K562 (cell line): ENCODE data around the gene SDR39U1. TPM values are rescaled to one million over a fixed set of nuclear protein-coding genes. Genes with fewer than 3 reads are reported as not detected.

Experiments used
- ATAC-seq: fragments of 200-7000 bp; cut with Tn5 transposase; 3 replicates; pipeline ENCODE4 v1.9.1; 2020; ENCODE audit warnings: moderate library complexity
- BruUV-seq: library from RNA; stranded (reverse); fragments of 400-500 nt; replicated peaks from 2 replicates; lab custom pipeline; 2021; lab: Mats Ljungman, UMichigan
- CTCF ChIA-PET: fragments of 300-600 bp; formaldehyde crosslinking; extraction: SDS; loops from one replicate; lab custom pipeline; 2021; ENCODE audit warnings: low intra/inter-chr PET ratio; lab: Yijun Ruan, JAX
- POLR2A ChIA-PET: fragments of 300-600, 350-650 bp; sonication (Branson Sonifier 250); formaldehyde crosslinking; extraction: SDS; loops from one replicate; lab custom pipeline; 2021; ENCODE audit warnings: antibody characterized with exemption, inconsistent platforms; lab: Yijun Ruan, JAX
- DNase-seq, 4 experiments: peaks; one replicate each; pipeline versions ENCODE4 v3.0.0 to v3.0.0-alpha.2; 2011 to 2018; ENCODE audit warnings: low spot score in 3 of 4, mixed read lengths in 3 of 4; ENCODE audit errors: extremely low read depth in 1 of 4
- FAIRE-seq: peaks from 2 replicates; lab custom pipeline; 2011; peaks lifted over from hg19 to GRCh38; lab: Jason Lieb, UNC
- H2AFZ ChIP-seq: 2 replicates; pipeline ENCODE4 v1.6.0; 2011; ENCODE audit warnings: low read depth, low read length, control low read depth, inconsistent platforms
- H3K27ac ChIP-seq: fragments of 200-600 bp; 3 replicates; pipeline ENCODE4 v1.8.0; 2011; ENCODE audit warnings: low read depth, mild to moderate bottlenecking, control low read depth, inconsistent platforms, low read length, moderate library complexity, mixed read lengths; ENCODE audit errors: extremely low read depth
- H3K27me3 ChIP-seq, 2 experiments: fragments of 300-600 bp in 1 of 2; 2 replicates in 1 of 2; 3 replicates in 1 of 2; pipeline versions ENCODE4 v1.6.0 to v1.8.0; 2011; ENCODE audit warnings: inconsistent platforms in 2 of 2, low read length in 2 of 2, mild to moderate bottlenecking in 1 of 2, mixed read lengths in 1 of 2, moderate library complexity in 1 of 2; ENCODE audit not compliant: control insufficient read depth in 2 of 2, insufficient read depth in 2 of 2
- H3K36me3 ChIP-seq: fragments of 300-600 bp; 3 replicates; pipeline ENCODE4 v1.8.0; 2011; ENCODE audit warnings: mild to moderate bottlenecking, low read length, inconsistent platforms; ENCODE audit not compliant: control insufficient read depth, insufficient read depth
- H3K4me1 ChIP-seq, 2 experiments: fragments of 200-600 bp in 1 of 2; replicated peaks in 1 of 2; 2 replicates in 1 of 2; 3 replicates in 1 of 2; pipeline versions ENCODE4 v1.5.1 to v1.8.0; 2011; ENCODE audit warnings: inconsistent platforms in 2 of 2, low read length in 2 of 2, mild to moderate bottlenecking in 1 of 2, mixed read lengths in 1 of 2, moderate library complexity in 1 of 2; ENCODE audit not compliant: control insufficient read depth in 2 of 2, insufficient read depth in 2 of 2
- H3K4me2 ChIP-seq: 2 replicates; pipeline ENCODE4 v1.6.1; 2011; ENCODE audit warnings: low read length, control low read depth, inconsistent platforms, mixed read lengths; ENCODE audit not compliant: insufficient read depth
- H3K4me3 ChIP-seq: fragments of 200-600 bp; sonication (generic), shearing (Covaris generic); 2 replicates; pipeline ENCODE4 v1.5.1; 2016; ENCODE audit warnings: control low read depth, inconsistent platforms
- H3K79me2 ChIP-seq: fragments of 200-600 bp; 3 replicates; pipeline ENCODE4 v1.8.0; 2011; ENCODE audit warnings: low read length, inconsistent platforms; ENCODE audit not compliant: control insufficient read depth, insufficient read depth
- H3K9ac ChIP-seq, 2 experiments: 2 replicates each; pipeline versions ENCODE4 v1.6.0 to v1.6.1; 2011; ENCODE audit warnings: low read depth in 2 of 2, low read length in 2 of 2, control low read depth in 1 of 2, inconsistent platforms in 1 of 2, mild to moderate bottlenecking in 1 of 2, mixed read lengths in 1 of 2; ENCODE audit not compliant: insufficient read depth in 1 of 2
- H3K9me1 ChIP-seq: one replicate; pipeline ENCODE4 v1.6.0; 2011; ENCODE audit warnings: inconsistent platforms, mild to moderate bottlenecking, low read length, moderate library complexity; ENCODE audit not compliant: control insufficient read depth, insufficient read depth
- H3K9me3 ChIP-seq: replicated peaks from 2 replicates; pipeline ENCODE4 v1.5.1; 2011; ENCODE audit warnings: low read depth, low read length, inconsistent platforms; ENCODE audit not compliant: control insufficient read depth, insufficient read depth
- H4K20me1 ChIP-seq: replicated peaks from 2 replicates; pipeline ENCODE4 v1.6.1; 2011; ENCODE audit warnings: low read length, inconsistent platforms, mixed read lengths; ENCODE audit not compliant: control insufficient read depth, insufficient read depth
- CAMTA2 ChIP-seq: fragments of 250-450 bp; sonication (Bioruptor Pico); conservative IDR thresholded peaks from 2 replicates; pipeline ENCODE4 v1.5.1; 2022
- NFE2 ChIP-seq: IDR thresholded peaks from 2 replicates; pipeline ENCODE4 v1.6.1; 2014; ENCODE audit warnings: antibody characterized with exemption, low read depth
- RFX5 ChIP-seq: IDR thresholded peaks from 2 replicates; pipeline ENCODE4 v1.6.1; 2011; ENCODE audit warnings: low read depth, mild to moderate bottlenecking, improper control_type of control experiment, low read length
- U2AF1 ChIP-seq: fragments of 200-400 bp; formaldehyde crosslinking; optimal IDR thresholded peaks from 2 replicates; pipeline ENCODE3; 2017; ENCODE audit warnings: mild to moderate bottlenecking, low read depth, low read length, moderate library complexity
- ZBTB9 ChIP-seq: fragments of 450-650 bp; formaldehyde crosslinking; IDR thresholded peaks from 2 replicates; pipeline ENCODE4 v1.4.0; 2020; ENCODE audit warnings: mild to moderate bottlenecking, moderate library complexity
- WGBS: fragments of 100-300 bp; shearing (Covaris generic); methylation state at CpG from one replicate; pipeline ENCODE4 v1.1.6; 2016; ENCODE audit warnings: low coverage, mixed read lengths; ENCODE audit not compliant: insufficient coverage; ENCODE audit errors: missing lambda C conversion rate; 5-methylcytosine and 5-hydroxymethylcytosine counted together
- in situ Hi-C: fragments of 300-500 bp; cut with MboI; formaldehyde crosslinking; loops from 4 replicates; pipeline ENCODE4 v1.15.0; 2018; ENCODE audit warnings: inconsistent platforms, mixed read lengths
- intact Hi-C: fragments of 100-400 bp; cut with micrococcal nuclease; formaldehyde crosslinking; loops from 2 replicates; pipeline ENCODE4 v1.14.2; 2022
- polyA plus RNA-seq, 8 experiments: library from polyadenylated mRNA; depleted of rRNA in 4 of 8; stranded (reverse) in 5 of 8; unstranded in 3 of 8; fragments of >200 nt; fragmentation: Nextera tagmentation in 2 of 8; fragmentation: Illumina TruSeq in 1 of 8; extraction: Ambion mirVana in 2 of 8; extraction: Trizol in 1 of 8; gene quantifications; 2 replicates each; pipeline versions ENCODE4 v1.2.1 to v1.2.3, GENCODE V29; 2011 to 2014; ENCODE audit warnings: inconsistent platforms in 1 of 8, missing spikeins in 1 of 8
- total RNA-seq, 7 experiments: library from RNA; depleted of rRNA in 6 of 7; stranded (reverse); fragments of >200 nt in 6 of 7; fragmentation: Illumina TruSeq in 2 of 7; extraction: Trizol in 2 of 7; gene quantifications; 2 replicates each; pipeline versions ENCODE4 v1.2.1 to v1.2.3, GENCODE V29; 2011 to 2021; ENCODE audit warnings: low replicate concordance in 1 of 7

The SDR39U1 gene
- total and polyA plus RNA-seq, 9 of the 15 experiments (the other 6 are each of a cell fraction or from before 2014, with no cell fraction given) = 10.4 to 56.1 (median 19.8) TPM

GRCh38 chr14:24465368-24465767, 22.8 kb upstream of the SDR39U1 start:
- Histone ChIP-seq H3K4me1 (no peaks in the 10 kb centered on the region), H3K4me2 (no peak overlapping the region), H3K27ac (no peak overlapping the region), H3K36me3 (no peaks in the 10 kb centered on the region), H3K27me3 (no peaks in the 10 kb centered on the region), H3K9ac (no peak overlapping the region), H3K9me3 (no peaks in the 10 kb centered on the region), H3K79me2 (no peaks in the 10 kb centered on the region), H2AFZ (no peak overlapping the region), H3K4me3 (no peak overlapping the region), H4K20me1 (no peaks in the 10 kb centered on the region), H3K9me1 (no peaks in the 10 kb centered on the region)
- CTCF ChIA-PET = no interaction called here
- in situ Hi-C loops (no loop called here), intact Hi-C loops (no loop called here)
- BruUV-seq = no TSS peak
- WGBS = 0% methylated on average over 1 of the region's 3 CpGs
- POLR2A ChIA-PET = no interaction called here
- DNase-seq = no peak
- TF ChIP-seq ZBTB9 = no peak
- no peak for TF ChIP-seq NFE2
- no peak for TF ChIP-seq U2AF1
- no peak for TF ChIP-seq RFX5
- TF ChIP-seq CAMTA2 = no peak
- no peak for FAIRE-seq
- ATAC-seq = no peak
